HG03066 (cell line): Measurements from ENCODE around the gene ITGB2.

ENCODE experiments used
- ATAC-seq: cut with Tn5 transposase; IDR thresholded peaks from one replicate; pipeline ENCODE4 v1.9.1; 2021; ENCODE audit warnings: low read depth; ENCODE audit not compliant: unreplicated experiment

Gene ITGB2

DNA sequence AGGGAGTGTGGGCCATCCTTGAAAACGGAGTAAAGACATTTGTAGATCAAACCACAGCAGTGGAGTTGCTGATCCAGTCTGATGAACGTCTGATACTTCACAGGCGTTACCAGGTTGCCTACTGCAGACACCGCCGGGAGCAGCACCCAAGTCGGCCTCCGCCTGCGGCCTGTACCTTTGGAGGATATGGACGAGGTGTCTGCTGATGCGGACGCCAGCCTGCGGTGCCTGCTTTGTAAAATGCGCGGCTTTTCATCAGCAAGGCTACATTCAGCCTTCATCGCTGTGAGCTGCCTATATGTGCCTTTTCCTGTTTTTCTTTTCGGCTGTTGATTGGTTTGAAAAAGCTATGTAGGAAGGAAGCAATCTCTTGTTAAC, 35.1 kb upstream of the ITGB2 start:
- no peak for ATAC-seq

DNA sequence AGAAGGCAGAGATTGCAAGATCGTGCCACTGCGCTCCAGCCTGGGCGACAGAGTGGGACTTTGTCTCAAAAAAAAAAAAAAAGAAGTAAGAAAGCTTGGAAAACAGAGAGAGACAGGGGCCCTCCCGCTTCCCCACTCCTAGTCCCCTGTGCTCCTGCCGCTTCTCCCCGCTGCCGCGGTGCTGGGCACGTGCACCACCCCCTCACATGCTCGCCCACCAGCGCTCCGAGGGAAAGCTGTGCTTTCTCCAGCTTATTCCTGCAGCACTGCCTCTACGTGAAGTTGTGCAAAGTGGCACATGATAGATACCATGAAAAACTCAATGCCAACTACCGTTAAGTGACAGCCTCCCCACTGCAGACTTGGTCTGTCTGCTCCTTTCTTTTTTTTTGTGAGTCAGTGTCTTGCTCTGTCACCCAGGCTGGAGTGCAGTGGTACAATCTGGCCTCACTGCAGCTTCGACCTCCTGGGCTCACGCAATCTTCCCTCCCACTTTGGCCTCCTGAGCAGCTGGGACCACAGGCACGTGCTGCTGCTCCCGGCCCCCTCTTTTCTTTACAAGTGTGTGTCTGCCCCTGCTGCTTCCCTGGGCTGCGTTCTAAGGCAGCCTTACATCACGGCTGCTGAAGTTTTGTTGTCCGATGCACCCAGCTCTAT, 34.6 kb upstream of the ITGB2 start:
- no peak for ATAC-seq

DNA sequence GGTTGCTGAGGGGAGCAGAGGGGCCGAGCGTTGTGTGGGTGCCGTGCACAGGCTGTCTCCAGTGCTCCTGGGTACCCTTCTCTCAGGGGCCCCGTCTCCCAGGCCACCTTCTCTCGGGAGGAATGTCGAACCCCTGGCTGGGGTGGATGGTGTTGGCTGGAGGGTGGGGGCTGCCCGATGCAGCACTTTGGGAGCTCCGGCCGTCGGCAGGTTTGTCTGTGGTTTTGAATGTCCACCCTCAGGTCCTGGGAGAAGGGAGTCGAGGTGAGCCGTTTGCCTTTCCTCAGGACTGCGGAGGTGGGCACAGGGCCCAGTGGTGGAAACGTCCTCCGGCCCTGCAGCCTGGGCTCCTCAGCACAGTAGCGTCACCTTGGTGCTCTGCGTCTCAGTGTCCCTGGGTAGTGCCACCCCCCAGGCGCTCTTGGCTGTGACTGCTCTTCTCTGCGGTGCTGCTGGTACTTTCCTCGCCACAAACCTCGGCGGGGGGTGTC, 33.6 kb upstream of the ITGB2 start:
- ATAC-seq = no peak

DNA sequence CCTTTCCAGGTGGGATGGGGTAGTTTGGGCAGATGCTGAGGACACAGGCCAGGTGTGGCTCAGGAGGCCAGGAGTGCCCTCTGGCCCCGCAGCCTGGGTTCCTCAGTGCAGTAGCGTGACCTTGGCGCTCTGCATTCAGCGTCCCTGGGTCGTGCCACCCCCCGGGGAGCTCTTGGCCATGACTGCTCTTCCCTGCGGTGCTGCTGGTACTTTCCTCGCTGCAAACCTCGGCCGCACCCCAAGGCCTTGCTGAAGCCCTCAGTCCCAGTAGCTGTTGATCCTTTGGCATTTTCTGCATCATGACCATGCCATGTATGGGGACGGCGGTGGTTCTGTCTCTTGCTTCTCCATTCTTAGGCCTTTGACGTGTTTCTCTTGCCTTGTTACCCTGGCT, 32.9 kb upstream of the ITGB2 start:
- no peak for ATAC-seq

DNA sequence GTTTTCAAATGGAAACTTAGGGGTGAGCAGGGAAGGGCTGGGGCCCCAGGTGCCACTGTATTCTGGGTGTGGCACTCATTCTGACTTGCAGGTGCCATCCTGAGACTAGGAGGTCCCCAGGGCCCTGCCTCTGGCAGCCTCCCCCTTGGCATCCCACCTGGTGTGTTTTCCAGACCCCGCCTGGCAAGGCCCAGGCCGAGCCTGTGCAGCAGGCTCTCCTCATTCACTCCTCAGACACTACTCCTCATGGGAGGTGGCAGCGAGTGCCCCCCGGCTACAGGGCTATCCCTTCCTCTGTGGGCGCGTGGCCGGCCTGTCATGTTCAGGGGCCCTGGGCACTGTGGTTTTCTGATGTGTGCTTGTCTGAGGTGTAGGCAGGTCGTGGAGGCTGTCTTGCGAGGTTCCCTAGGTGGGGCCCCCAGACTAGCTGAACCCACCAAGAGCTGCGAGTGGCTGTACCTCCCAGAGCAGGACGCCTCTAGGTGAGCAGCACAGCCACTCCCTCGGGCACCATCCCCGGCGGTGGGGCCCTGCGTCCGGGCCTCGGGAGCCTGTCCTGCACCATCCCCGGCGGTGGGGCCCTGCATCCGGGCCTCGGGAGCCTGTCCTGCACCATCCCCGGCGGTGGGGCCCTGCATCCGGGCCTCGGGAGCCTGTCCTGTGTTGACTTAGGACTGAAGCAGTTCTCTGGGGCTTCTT, 32.4 kb upstream of the ITGB2 start:
- no peak for ATAC-seq

DNA sequence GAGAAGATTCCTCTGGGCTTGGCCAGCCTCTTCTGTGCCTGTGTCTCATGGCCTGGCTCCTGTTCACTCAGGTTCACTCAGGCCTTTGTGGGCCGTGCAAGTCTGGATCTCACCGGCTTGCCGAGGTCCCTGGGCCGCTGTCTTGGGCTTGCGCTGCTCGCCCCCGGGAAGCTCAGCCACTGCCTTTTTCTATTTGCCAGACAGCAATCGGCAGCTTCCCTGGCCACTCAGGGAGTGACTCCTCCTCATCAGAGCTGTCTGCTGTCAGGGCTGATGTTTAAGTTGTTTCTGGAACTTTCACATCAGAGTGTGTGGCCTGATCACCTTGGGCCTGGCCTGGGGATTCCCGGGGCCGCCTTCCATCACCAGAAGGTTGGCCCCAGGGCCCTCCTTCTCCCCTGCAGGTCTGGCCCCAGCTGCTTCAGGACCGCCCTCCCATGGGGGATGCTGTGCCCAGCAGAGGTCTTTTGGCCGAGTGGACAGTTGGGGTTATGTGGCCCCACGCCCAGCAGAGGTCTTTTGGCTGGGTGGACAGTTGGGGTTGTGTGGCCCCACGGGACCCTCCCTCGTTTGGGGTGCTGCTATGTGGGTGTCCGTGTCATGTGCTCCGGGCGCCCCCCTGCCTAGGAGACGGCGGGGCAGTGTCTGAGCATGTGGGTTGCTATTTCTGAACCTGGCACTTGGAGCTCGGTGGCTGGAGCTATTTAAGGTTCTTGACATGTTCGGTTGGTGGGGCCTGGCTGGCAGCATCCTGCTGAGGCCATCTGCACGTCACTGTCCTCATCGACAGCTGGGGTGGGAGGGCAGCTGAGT, 31.6 kb upstream of the ITGB2 start:
- no peak for ATAC-seq

DNA sequence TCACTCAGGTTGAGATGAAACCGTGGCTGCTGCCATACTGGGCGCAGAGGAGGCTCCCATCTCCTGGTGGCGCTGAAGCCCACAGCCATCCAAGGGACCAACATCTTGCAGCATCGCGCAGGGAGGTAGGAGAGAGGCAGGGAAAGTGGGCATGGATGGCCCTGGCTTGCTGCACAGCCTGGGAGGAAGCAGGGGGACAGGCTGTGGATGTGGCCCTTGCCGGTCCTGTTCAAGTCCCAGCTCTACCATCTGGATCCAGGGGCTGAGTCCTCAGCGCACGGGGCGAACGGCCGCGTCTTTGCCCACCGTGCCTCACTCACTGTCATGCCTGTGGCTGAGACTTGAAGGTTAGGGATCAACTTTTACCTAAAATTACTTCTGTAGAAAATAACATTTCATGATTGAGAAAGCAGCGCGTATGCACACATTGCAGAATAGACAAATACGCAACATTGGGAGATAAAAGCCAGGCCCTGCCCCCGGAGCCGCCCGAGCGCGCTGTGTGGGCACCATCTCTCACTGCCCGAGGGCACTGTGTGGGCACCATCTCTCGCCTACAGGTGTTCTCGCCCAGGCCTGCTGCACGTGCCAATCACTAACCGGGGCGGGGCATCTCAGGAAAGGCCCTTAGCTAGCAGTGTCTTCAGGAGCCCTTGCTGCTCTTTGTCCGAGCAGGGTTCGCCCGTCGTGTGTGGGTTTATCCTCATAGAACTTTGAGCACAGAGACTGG, 30.7 kb upstream of the ITGB2 start:
- no peak for ATAC-seq

DNA sequence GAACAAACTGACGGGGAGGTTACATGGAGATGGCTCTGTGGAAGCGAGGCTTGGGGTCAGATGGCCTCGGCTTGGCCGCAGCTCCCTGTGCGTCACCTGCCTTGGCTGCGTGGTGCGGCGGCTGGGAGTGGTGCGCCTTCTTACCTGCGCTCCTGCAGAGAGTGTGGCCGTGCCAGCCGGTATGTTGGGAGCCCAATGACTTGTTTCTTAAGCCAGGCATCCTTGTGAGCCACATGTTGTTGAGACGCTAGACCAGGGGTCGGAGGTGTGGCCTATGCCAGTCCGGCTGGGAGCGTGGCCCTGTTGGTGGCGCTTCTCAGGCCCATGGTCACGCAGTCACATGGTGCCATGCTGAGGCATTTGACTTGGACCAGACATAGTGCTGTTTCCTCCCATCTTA, 29.7 kb upstream of the ITGB2 start:
- ATAC-seq = no peak

DNA sequence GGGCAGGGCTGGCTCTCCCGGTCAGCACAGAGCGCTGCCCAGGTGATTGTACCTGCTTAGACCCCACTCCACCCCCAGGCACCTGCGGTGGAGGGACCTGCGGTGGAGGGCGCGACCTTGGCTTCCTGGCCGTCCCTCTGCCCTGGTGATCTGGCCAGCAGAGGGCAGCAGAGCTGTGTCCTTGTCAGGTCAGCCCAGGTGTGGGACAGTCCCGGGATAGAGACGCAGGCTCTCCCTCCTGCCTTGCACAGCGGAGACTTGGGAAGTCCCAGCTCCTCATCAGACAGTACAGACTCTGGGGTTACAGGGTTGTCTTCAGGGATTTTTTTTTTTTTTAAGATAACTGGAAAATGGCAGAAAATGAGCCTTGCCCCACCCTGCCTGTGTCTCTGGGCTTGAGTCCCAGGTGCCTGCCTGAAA, 29.1 kb upstream of the ITGB2 start:
- ATAC-seq = peak; percentile 70

DNA sequence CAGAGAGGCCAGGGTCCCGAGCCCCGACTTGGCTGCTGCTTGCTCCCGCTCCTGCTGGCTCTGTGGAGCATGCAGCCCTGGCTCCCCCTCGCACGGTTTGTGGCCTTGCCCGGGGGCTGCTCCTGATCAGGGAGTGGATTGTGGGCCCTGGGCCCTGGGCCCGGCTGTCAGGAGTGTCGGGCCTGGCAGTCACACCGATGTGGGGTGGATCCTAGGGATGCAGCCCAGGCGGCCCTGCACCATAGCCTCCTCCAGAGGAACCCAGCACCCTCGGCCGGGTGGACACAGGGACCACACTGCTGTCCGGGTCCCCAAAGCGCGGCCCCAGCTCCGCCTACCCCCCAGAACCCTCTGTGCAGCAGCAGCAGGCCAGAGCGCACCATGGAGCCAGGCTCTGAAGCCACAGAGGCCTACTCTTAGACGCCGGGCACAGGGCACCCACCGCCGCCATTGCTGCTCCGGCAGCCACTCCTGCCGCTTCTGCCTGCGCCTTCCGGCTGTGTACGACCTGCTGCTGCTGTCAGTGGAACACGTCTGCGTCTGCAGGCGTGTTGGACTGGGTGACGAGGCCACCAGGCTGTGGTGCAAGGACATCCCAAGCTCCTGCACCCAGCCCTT, 28.6 kb upstream of the ITGB2 start:
- no peak for ATAC-seq

DNA sequence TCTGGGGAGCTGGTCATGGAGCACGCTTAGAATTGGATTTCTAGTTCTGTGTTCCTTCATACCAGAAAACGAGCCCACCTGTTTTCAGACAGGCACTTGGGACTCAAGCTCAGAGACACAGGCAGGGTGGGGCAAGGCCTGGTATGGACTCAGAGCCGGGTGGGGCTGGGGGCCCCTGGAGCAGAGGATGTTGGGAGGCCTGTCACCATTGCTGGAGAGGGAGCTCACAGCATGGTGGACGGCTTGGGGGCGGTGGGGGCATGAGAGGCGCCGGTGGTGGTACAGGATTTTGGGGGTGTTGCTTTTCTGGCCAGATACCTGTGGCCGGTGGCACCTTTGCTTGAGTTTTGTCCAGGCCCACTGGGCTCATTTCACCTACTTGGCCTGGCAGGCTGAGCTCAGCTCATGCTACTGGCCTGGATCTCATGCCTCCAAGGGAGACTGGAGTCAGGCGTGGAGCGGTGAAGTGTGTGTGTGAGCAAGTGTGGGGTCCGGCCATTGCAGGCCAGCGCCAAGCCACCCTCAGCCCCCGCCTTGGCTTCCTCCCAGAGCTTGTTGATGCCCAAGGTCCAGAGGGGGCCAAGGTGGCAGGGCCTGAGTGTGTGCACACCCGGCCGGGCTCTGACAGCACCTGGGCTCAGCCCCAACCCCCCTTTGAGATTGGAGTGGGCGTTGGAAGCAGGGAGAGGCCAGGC, 27.9 kb upstream of the ITGB2 start:
- ATAC-seq = no peak

DNA sequence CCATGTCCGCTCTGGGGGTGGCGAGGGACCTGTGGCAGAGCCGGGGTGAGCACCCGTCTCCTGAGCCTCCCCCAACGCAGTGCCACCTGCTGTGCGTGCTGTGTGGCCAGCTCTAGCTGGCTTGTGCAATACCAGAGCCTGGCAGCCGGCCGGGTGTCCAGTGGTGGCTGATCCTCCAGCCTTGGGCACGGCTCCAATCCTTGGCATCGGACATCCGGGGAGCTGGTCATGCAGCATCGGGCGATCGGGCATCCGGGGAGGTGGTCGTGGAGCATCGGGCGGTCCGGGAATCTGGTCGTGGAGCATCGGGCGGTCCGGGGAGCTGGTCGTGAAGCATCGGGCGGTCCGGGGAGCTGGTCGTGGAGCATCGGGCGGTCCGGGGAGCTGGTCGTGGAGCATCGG, 27.2 kb upstream of the ITGB2 start:
- ATAC-seq = no peak

DNA sequence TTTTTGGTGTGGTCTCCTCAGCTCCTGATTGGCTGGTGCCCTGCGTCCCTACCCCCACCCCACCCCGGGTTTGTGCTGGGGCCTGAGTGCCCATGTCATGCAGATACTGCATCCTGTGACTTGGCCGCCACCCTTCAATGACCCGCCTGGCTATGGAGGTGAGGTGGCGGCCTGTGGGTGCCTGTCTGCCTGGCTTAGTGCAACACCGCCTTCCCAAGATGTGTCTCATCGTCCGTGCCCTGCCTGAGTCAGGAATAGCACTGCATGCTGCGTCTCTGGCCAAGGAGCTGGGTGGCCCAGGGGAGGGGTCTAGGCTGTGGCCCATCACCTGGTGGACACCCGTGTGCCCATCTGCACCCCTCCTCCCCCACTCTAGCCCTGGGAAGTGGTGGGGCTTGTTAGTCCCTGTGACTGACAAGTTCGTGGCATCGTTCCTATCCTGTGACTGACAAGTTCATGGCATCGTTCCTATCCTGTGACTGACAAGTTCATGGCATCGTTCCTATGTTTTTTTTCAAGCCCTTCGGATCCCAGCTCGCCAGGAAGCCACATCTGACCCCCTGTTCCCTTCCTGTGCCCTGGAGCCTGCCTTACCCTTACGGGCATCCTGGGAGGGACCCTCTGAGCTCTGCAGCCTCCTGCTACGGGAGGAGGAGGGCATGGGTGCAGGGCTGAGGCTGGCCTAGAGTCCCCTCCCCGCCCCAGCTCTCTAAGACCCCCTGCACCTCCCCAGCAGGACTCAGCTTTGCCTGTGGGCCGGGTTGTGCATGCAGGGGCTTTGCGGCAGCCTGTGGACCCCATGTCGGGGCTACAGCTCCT, 26.6 kb upstream of the ITGB2 start:
- no peak for ATAC-seq

DNA sequence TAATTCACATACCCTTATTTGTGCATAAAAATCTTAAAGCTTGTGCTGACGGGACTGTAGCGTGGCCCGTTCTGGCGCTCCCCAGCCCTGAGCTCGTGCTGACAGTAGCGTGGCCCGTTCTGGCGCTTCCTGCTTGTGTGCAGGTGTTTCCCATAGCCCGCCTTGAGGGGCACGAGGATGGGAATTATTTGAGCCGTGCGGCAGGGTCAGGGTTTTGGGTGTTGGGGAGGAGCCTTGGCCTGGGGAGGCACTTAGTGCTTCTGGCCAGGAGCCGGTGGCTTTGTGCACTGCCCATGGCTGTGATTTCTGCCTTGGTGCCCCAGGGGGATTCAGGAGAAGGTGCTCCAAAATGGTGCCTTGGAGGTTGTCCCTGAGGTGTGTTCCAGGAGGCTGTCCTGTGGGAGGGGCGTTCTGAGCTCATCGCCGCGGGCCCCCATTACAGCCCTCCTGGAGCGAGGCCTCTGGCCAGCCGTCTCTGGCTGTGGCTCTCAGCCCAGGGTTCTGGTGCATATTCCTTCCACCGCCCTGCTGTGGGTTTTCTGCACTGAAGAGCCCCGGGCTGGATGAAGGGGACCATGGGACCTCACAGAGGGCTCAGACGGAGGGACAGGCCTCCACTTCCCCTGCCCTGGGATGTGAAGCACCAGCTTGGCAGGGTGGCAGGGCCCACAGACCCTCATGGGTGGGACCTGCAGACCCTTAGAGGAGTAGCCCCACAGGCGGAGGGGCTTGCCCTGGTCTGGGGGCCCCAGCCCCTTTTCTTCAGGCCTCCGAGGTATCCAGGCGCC, 25.7 kb upstream of the ITGB2 start:
- ATAC-seq = no peak

DNA sequence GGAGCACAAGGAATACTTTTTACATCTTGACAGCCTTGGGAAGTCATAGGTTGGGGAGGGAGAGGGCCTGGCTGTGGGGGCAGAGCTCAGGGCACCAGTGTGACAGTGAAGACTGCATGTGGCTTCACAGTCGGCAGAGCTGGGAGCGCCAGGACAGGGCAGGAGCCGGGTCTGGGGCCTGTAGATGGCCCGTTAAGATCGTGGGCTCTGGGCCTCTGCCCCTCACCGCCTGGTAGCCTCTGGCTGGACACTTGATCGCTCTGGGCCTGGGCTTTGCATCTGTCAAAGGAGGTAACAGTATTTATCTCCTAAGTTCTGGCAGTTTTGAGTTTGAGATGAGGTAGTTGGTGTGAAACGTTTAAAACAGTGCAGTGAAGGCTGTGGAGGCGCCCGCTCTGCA, 23.9 kb upstream of the ITGB2 start:
- ATAC-seq = no peak

DNA sequence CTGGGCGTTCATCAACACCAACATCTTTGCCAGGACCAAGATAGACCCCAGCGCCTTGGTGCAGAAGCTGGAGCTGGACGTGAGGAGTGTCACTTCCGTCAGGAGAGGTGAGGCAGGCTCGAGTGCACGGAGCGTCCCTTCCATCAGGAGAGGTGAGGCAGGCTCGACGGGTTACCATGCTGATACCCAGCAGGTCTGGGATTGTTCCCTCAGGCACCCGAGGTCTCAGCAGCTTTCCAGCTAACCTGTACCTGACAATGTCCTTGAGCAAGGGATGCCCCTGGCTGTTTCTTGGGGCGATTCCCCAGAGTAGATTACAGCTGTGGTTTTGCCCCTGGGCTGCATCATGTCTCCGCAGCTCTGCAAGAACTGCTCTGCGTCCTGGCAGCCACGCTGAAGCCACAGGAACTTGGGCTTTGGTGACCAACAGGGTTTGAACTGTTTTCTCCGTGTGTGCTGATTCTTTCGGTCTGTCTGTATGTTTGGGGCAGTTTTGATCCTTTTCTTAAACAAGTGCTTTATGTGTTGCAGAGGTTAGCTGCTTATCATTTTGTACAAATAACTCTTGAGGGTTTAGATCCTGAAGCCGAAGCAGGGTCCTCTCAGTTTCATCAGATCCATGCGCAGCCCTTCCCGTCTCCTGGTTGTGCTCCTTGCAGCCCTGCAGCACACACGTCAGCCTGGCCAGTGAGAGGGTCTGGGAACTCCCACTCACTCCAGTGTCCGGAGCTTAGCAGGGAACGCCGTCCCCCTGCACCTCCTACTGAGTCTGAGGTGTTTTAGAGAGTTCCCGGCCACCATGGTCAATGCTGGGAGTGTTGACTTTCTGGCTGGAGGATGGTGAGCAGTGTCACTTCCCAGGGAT, 23.2 kb upstream of the ITGB2 start:
- no peak for ATAC-seq

DNA sequence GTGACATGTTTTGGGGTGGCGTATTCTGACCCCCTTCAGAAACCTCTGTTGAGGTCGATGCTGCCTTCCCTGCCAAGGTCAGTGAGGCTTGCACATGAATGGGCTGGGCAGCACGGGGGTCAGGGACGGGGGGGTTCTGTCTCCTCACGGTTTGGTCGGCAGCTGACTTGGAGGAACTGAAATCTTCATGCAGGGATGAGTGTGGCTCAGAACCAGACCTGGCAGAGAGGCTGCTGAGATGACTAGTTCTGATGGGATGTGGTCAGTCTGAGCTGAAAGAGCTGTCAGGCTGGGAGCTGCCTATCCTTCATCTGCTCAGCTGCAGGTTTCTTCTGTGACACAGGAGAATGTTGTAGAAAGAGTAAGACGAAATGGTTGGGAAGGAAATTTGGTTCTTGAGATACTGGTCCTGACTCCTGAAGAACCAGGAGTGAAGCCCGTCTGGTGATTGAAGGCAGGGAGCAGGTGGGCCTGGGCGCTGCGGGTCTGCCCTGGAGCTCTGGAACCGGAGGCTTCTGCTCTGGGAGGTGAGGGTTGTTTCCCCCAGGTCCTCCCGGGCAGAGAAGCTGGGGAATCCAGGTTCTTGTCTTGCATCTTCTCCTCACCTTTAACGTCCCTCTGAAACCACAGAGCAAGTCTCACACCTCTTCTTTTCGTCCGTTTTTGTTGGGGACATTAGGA, 22.4 kb upstream of the ITGB2 start:
- no peak for ATAC-seq
